ENCODE measurements around the gene SLC17A3. TPM values are rescaled to one million over a fixed set of nuclear protein-coding genes. Genes with fewer than 3 reads are reported as not detected.

The SLC17A3 gene
- total and polyA plus RNA-seq, 2 experiments from 2014 or later, result not detected

DNA sequence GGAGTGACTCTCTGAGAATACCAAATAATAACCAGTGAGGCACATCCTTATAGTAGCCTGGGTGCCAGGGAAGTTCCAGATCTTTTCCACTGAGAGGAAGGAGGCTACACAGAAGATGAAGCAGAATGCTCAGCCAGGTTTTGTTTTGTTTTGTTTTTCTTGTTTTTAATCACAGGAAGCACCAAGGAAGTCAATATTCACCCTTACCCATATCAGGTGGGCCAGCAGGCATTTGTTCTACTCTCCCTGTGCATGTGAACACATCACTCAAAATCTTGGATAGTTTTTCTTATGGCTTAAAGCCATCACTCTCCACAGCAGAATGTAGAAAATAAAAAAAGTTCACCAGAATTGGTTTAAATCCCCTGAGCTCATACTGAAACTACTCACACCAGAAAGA, 52.7 kb downstream of the SLC17A3 start:
- H3K4me1 ChIP-seq (ENCODE audit: insufficient read depth), result no peaks in the 10 kb centered on the region
- H3K27me3 ChIP-seq (replicated peaks; ENCODE audit: insufficient read depth), result no peaks in the 10 kb centered on the region
- no peaks in the 10 kb centered on the region for H4K20me1 ChIP-seq (ENCODE audit: insufficient read depth)
- H3K4me3 ChIP-seq, result no peak overlapping the region
- DNase-seq, result no peak
- no peak for TF ChIP-seq EZH2 (IDR thresholded peaks at IDR 0.05; ENCODE audit: insufficient read depth, poor library complexity, severe bottlenecking)
- no peak for TF ChIP-seq EZH2phosphoT487 (IDR thresholded peaks at IDR 0.05; ENCODE audit: insufficient read depth, low read depth)
- no peaks in the 10 kb centered on the region for H3K36me3 ChIP-seq (ENCODE audit: low read depth)
- no peak overlapping the region for H2AFZ ChIP-seq
- in situ Hi-C loops (cut with MboI), result no loop called here
- H3K27ac ChIP-seq, result no peak overlapping the region
- H3K9ac ChIP-seq, result no peak overlapping the region
- no peaks in the 10 kb centered on the region for H3K79me2 ChIP-seq (ENCODE audit: insufficient read depth)
- H3K4me2 ChIP-seq (ENCODE audit: unreplicated experiment), result no peak overlapping the region
- no peaks in the 10 kb centered on the region for H3F3A ChIP-seq (ENCODE audit: insufficient read depth)
- no peaks in the 10 kb centered on the region for H3K9me3 ChIP-seq (ENCODE audit: low read depth)
- H3K9me2 ChIP-seq (ENCODE audit: insufficient read depth), result no peaks in the 10 kb centered on the region

DNA sequence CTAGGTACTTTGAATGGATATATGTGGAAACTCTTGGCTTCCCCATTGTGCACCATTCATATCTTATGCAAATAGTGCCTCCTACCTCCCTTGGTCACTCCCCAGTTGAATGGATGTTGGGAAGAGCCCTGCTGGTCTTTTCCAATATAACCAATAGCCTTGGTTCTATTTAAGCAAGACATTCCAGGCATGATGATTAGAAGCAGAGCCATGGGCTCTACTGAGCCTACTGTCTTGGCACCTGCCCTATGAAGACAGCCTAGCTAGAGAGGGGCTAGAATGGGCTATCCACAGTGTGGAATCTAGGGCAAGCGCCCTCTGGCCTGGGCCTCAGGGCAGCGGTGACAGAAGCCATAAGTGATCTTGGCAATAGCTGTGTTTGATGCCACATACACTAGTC, 57.8 kb downstream of the SLC17A3 start:
- no peak for DNase-seq
- Histone ChIP-seq H3K27ac (no peak overlapping the region), H3K9me3 (ENCODE audit: low read depth) (no peaks in the 10 kb centered on the region), H3K4me2 (ENCODE audit: unreplicated experiment) (no peak overlapping the region), H3K9ac (no peak overlapping the region), H2AFZ (no peak overlapping the region), H3K36me3 (ENCODE audit: low read depth) (no peaks in the 10 kb centered on the region), H4K20me1 (ENCODE audit: insufficient read depth) (no peaks in the 10 kb centered on the region), H3F3A (ENCODE audit: insufficient read depth) (no peaks in the 10 kb centered on the region), H3K4me3 (no peak overlapping the region), H3K79me2 (ENCODE audit: insufficient read depth) (no peaks in the 10 kb centered on the region), H3K4me1 (ENCODE audit: insufficient read depth) (no peaks in the 10 kb centered on the region), H3K9me2 (ENCODE audit: insufficient read depth) (no peaks in the 10 kb centered on the region), H3K27me3 (replicated peaks; ENCODE audit: insufficient read depth) (no peaks in the 10 kb centered on the region)
- no peak for TF ChIP-seq EZH2 (IDR thresholded peaks at IDR 0.05; ENCODE audit: insufficient read depth, poor library complexity, severe bottlenecking)
- no peak for TF ChIP-seq EZH2phosphoT487 (IDR thresholded peaks at IDR 0.05; ENCODE audit: insufficient read depth, low read depth)
- 47 to 78% methylated on average over 2 of the region's 2 CpGs for WGBS, 2 experiments (ENCODE audit: low coverage in 1 of 2, low lambda C conversion rate in 2 of 2, missing lambda C conversion rate in 2 of 2)
- in situ Hi-C loops (cut with MboI), result no loop called here

DNA sequence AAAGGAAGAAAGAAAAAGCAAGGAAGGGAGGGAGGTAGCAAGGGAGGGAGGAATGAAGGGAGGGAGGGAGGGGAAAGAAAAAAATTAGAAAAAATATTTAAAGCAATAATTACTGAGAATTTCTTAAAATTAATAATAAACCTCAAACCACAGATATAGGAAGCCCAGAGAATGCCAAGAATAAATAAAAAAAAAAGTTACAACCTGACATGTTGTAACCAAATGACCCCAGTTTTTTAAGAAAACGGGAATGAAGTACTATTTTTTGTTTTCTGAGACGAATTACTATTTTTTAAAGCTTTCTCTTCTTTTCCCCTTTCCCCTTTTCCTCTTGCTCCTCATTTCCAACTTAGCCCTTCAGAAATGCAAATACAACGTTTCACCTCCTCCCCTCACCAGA, 58.8 kb downstream of the SLC17A3 start:
- in situ Hi-C loops (cut with MboI), result no loop called here
- Histone ChIP-seq H3K27ac (no peak overlapping the region), H3K4me3 (no peak overlapping the region), H4K20me1 (ENCODE audit: insufficient read depth) (no peaks in the 10 kb centered on the region), H3K36me3 (ENCODE audit: low read depth) (no peaks in the 10 kb centered on the region), H3K9ac (no peak overlapping the region), H3K79me2 (ENCODE audit: insufficient read depth) (no peaks in the 10 kb centered on the region), H3F3A (ENCODE audit: insufficient read depth) (no peaks in the 10 kb centered on the region), H3K27me3 (replicated peaks; ENCODE audit: insufficient read depth) (no peaks in the 10 kb centered on the region), H3K9me2 (ENCODE audit: insufficient read depth) (no peaks in the 10 kb centered on the region), H3K4me2 (ENCODE audit: unreplicated experiment) (no peak overlapping the region), H3K9me3 (ENCODE audit: low read depth) (no peaks in the 10 kb centered on the region), H3K4me1 (ENCODE audit: insufficient read depth) (no peaks in the 10 kb centered on the region), H2AFZ (no peak overlapping the region)
- WGBS, 2 experiments (ENCODE audit: low coverage in 1 of 2, low lambda C conversion rate in 2 of 2, missing lambda C conversion rate in 2 of 2), result 7 to 10% methylated on average over 3 of the region's 3 CpGs
- no peak for TF ChIP-seq EZH2 (IDR thresholded peaks at IDR 0.05; ENCODE audit: insufficient read depth, poor library complexity, severe bottlenecking)
- no peak for TF ChIP-seq EZH2phosphoT487 (IDR thresholded peaks at IDR 0.05; ENCODE audit: insufficient read depth, low read depth)
- DNase-seq, result no peak

DNA sequence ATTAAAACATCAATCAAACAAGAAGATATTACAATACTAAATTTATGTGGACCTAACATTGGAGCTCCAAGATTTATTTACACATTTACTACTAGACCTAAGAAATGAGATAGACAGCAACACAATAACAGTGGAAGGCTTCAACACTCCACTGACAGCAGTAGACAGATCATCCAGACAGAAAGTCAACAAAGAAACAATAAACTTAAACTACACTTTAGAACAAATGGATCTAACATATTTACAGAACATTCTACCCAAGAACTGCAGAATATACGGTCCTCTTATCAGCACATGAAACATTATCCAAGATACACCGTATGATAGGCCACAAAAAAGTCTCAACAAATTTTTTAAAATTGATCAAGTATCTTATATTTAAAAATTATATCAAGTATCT, 69.2 kb downstream of the SLC17A3 start:
- no peaks in the 10 kb centered on the region for H3K9me3 ChIP-seq (ENCODE audit: low read depth)
- no peaks in the 10 kb centered on the region for H4K20me1 ChIP-seq (ENCODE audit: insufficient read depth)
- H3K27me3 ChIP-seq (replicated peaks; ENCODE audit: insufficient read depth), result no peaks in the 10 kb centered on the region
- H3F3A ChIP-seq (ENCODE audit: insufficient read depth), result no peaks in the 10 kb centered on the region
- no peak overlapping the region for H3K4me2 ChIP-seq (ENCODE audit: unreplicated experiment)
- no peaks in the 10 kb centered on the region for H3K4me1 ChIP-seq (ENCODE audit: insufficient read depth)
- H3K9me2 ChIP-seq (ENCODE audit: insufficient read depth), result no peaks in the 10 kb centered on the region
- no peak overlapping the region for H2AFZ ChIP-seq
- H3K79me2 ChIP-seq (ENCODE audit: insufficient read depth), result no peaks in the 10 kb centered on the region
- no peak overlapping the region for H3K27ac ChIP-seq
- in situ Hi-C loops (cut with MboI), result no loop called here
- no peak for TF ChIP-seq EZH2 (IDR thresholded peaks at IDR 0.05; ENCODE audit: insufficient read depth, poor library complexity, severe bottlenecking)
- TF ChIP-seq EZH2phosphoT487 (IDR thresholded peaks at IDR 0.05; ENCODE audit: insufficient read depth, low read depth), result no peak
- H3K36me3 ChIP-seq (ENCODE audit: low read depth), result no peaks in the 10 kb centered on the region
- no peak overlapping the region for H3K9ac ChIP-seq
- DNase-seq, result no peak
- 27 to 32% methylated on average over 2 of the region's 2 CpGs for WGBS, 2 experiments (ENCODE audit: low coverage in 1 of 2, low lambda C conversion rate in 2 of 2, missing lambda C conversion rate in 2 of 2)
- no peak overlapping the region for H3K4me3 ChIP-seq

DNA sequence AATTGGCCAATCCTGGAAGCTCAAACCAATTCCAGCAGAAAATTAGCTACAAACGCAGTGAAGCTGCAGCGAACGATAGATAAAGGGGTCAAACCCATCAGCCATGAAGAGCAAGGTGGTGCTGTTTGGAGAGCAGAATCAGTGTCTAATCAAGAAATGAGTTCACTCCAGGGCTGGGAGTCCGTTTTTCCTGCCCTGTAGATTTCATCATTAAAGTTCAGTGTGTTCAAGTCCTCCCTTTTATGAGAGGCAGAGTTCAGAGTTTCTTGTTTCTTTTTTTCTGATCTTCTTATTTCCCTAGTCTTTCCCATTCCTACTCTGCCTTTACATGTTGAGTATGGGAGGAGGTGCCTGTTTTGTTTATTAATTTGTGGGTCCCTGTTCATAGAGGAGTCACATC, 72.6 kb downstream of the SLC17A3 start:
- TF ChIP-seq EZH2phosphoT487 (IDR thresholded peaks at IDR 0.05; ENCODE audit: insufficient read depth, low read depth), result no peak
- TF ChIP-seq EZH2 (IDR thresholded peaks at IDR 0.05; ENCODE audit: insufficient read depth, poor library complexity, severe bottlenecking), result no peak
- no peak overlapping the region for H3K9ac ChIP-seq
- 51 to 54% methylated on average over 4 of the region's 4 CpGs for WGBS, 2 experiments (ENCODE audit: low coverage in 1 of 2, low lambda C conversion rate in 2 of 2, missing lambda C conversion rate in 2 of 2)
- H2AFZ ChIP-seq, result no peak overlapping the region
- H3K4me2 ChIP-seq (ENCODE audit: unreplicated experiment), result no peak overlapping the region
- no peaks in the 10 kb centered on the region for H3K36me3 ChIP-seq (ENCODE audit: low read depth)
- H3K27me3 ChIP-seq (replicated peaks; ENCODE audit: insufficient read depth), result no peaks in the 10 kb centered on the region; the same call in 1 of the 2 replicates
- H3F3A ChIP-seq (ENCODE audit: insufficient read depth), result no peaks in the 10 kb centered on the region
- no peak for DNase-seq
- H3K27ac ChIP-seq, result no peak overlapping the region
- H3K4me1 ChIP-seq (ENCODE audit: insufficient read depth), result no peaks in the 10 kb centered on the region
- H3K79me2 ChIP-seq (ENCODE audit: insufficient read depth), result no peaks in the 10 kb centered on the region
- H3K4me3 ChIP-seq, result no peak overlapping the region
- in situ Hi-C loops (cut with MboI), result no loop called here
- H4K20me1 ChIP-seq (ENCODE audit: insufficient read depth), result no peaks in the 10 kb centered on the region
- no peaks in the 10 kb centered on the region for H3K9me3 ChIP-seq (ENCODE audit: low read depth)
- H3K9me2 ChIP-seq (ENCODE audit: insufficient read depth), result no peaks in the 10 kb centered on the region

Other genes starting within 250 kb of the SLC17A3 start
- not detected in 2 replicates for gene SCGN, start 222.0 kb downstream of the SLC17A3 start, total RNA-seq (2014; rRNA removed; shearing (Covaris generic))
- gene SCGN, start 222.0 kb downstream of the SLC17A3 start, polyA plus RNA-seq (2016; fragmentation: Nextera tagmentation; extraction: Ambion mirVana), result not detected in 2 replicates
- not detected in 2 replicates for gene SLC17A4, start 119.5 kb downstream of the SLC17A3 start, total RNA-seq (2014; rRNA removed; shearing (Covaris generic))
- gene SLC17A4, start 119.5 kb downstream of the SLC17A3 start, polyA plus RNA-seq (2016; fragmentation: Nextera tagmentation; extraction: Ambion mirVana), result not detected in 2 replicates
- not detected in 2 replicates for gene SLC17A1, start 42.2 kb downstream of the SLC17A3 start, total RNA-seq (2014; rRNA removed; shearing (Covaris generic))
- gene SLC17A1, start 42.2 kb downstream of the SLC17A3 start, polyA plus RNA-seq (2016; fragmentation: Nextera tagmentation; extraction: Ambion mirVana), result not detected in 2 replicates
- gene SLC17A2, start 56.4 kb upstream of the SLC17A3 start, total RNA-seq (2014; rRNA removed; shearing (Covaris generic)), result not detected in 2 replicates
- not detected in 2 replicates for gene SLC17A2, start 56.4 kb upstream of the SLC17A3 start, polyA plus RNA-seq (2016; fragmentation: Nextera tagmentation; extraction: Ambion mirVana)
- gene TRIM38, start 88.6 kb upstream of the SLC17A3 start, total RNA-seq (2014; rRNA removed; shearing (Covaris generic)), result 5.9 and 7.6 TPM in 2 replicates
- gene TRIM38, start 88.6 kb upstream of the SLC17A3 start, polyA plus RNA-seq (2016; fragmentation: Nextera tagmentation; extraction: Ambion mirVana), result 6.5 and 7.3 TPM in 2 replicates
- gene HFE, start 213.2 kb upstream of the SLC17A3 start, total RNA-seq (2014; rRNA removed; shearing (Covaris generic)), result 10.8 and 13.2 TPM in 2 replicates
- 8.6 and 10.6 TPM in 2 replicates for gene HFE, start 213.2 kb upstream of the SLC17A3 start, polyA plus RNA-seq (2016; fragmentation: Nextera tagmentation; extraction: Ambion mirVana)

Measured in GM23248 (cell line).